Measurements from ENCODE around the gene CTSZ. TPM values are rescaled to one million over a fixed set of nuclear protein-coding genes. Genes with fewer than 3 reads are reported as not detected.

CTSZ gene
- total RNA-seq, 2 experiments from 2014 or later: 32.9 to 34.8 TPM

DNA sequence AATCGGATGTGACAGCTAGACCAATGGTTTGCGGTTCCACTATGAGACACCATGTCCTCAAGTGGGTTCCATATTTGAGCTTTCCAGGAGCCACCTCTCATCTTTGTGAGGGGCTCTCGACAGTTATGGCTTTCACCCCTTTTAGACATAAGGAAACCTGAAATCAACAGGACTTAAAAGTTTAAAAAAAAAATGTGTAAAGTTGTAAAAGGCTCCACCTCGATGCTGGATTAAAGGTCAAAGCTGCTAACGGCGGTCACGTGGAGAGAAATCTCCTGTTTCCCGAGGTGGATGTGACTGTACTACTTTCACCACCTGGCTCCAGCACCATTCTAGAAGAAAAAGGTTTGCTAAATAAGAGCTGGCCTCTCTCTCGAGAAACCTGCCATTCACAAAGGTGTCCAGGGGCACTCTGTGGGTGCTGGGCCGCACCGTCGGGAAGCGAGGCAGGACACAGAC lies 24.5 kb upstream of the CTSZ start:
- Mint-ChIP-seq H3K4me3 (peak overlapping the region; percentile 94), H3K9me3 (no peaks in the 10 kb centered on the region), H3K27me3 (no peaks in the 10 kb centered on the region), H3K4me1 (ENCODE audit: low read depth) (peaks cover 73% of the 10 kb centered on the region), H3K27ac (peak overlapping the region; percentile 94), H3K36me3 (peaks cover 66% of the 10 kb centered on the region)
- peak; percentile 42 for DNase-seq
- CTCF ChIA-PET: interaction anchor here (0.6 to 2.1 kb wide), 10 partner anchors 8 to 381 kb away, joined by 3 to 10 read pairs (median 4); partner anchors contain the start of gene STX16
- POLR2A ChIA-PET: interaction anchor here (0.6 to 3.8 kb wide), 18 partner anchors 11 to 338 kb away, joined by 3 to 36 read pairs (median 4); partner anchors contain the start of genes PRELID3B and ZNF831
- intact Hi-C loops (cut with micrococcal nuclease): loop anchor here (1.0 to 2.0 kb wide), 5 partner anchors 11 to 379 kb away; partner anchors contain the start of genes CTSZ and PRELID3B

- Mint-ChIP-seq H3K4me3 (peak overlapping the region; percentile 94), H3K4me1 (ENCODE audit: low read depth) (peaks cover 71% of the 10 kb centered on the region), H3K36me3 (peaks cover 67% of the 10 kb centered on the region), H3K27ac (peak overlapping the region; percentile 94), H3K9me3 (no peaks in the 10 kb centered on the region), H3K27me3 (no peaks in the 10 kb centered on the region)
- CTCF ChIA-PET: interaction anchor here (1.0 to 2.1 kb wide), 7 partner anchors 8 to 380 kb away, joined by 3 to 10 read pairs (median 5); partner anchors contain the start of gene STX16
- DNase-seq: no peak
- POLR2A ChIA-PET: interaction anchor here (0.6 to 3.8 kb wide), 10 partner anchors 11 to 140 kb away, joined by 3 to 36 read pairs (median 4); partner anchors contain the start of gene PRELID3B
- intact Hi-C loops (cut with micrococcal nuclease): no loop called here
Measured at GRCh38 chr20:59030911-59031563, 24.0 kb upstream of the CTSZ start.

GRCh38 chr20:59028812-59029211 lies 21.8 kb upstream of the CTSZ start:
- H3K9me3 Mint-ChIP-seq: no peaks in the 10 kb centered on the region
- peaks cover 59% of the 10 kb centered on the region for H3K4me1 Mint-ChIP-seq (ENCODE audit: low read depth)
- ChIA-PET POLR2A (no interaction called here), CTCF (no interaction called here)
- H3K4me3 Mint-ChIP-seq: peak overlapping the region; percentile 52
- H3K27ac Mint-ChIP-seq: peak overlapping the region; percentile 63
- H3K27me3 Mint-ChIP-seq: no peaks in the 10 kb centered on the region
- H3K36me3 Mint-ChIP-seq: peaks cover 69% of the 10 kb centered on the region
- intact Hi-C loops (cut with micrococcal nuclease): loop anchor here (2.0 kb wide), 1 partner anchor 46 kb away; no protein-coding TSS in a partner anchor
- DNase-seq: no peak

DNA sequence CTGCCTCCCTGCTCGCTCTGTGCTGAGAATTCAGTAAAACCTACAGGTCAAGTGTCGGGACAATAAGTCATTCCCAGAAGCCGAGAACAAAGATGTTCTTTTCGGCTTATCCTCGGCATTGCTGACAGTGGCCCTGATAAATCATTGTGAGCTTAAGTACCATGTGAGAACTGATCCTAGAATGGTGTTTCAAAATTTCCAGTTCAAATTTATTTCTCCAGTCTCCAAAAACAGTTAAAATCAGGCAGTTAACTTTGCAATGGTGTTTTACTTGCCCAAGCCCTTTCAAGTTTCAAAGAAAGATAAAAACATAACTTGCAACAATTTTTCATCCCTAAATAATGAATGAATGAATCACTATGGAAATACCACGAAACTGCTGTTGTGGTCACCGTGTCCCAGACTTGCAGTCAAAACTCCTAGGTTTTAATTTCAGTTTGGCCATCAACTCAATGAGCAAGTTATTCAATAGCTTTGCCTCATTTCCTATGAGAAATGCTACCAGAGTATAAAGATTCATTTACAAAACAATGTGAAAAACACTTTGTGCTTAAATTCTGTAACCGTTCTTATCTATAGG lies 20.8 kb upstream of the CTSZ start:
- Mint-ChIP-seq H3K4me3 (peak overlapping the region; percentile 8), H3K27ac (peak overlapping the region; percentile 30), H3K9me3 (no peaks in the 10 kb centered on the region), H3K4me1 (ENCODE audit: low read depth) (peaks cover 55% of the 10 kb centered on the region), H3K27me3 (no peaks in the 10 kb centered on the region), H3K36me3 (peaks cover 73% of the 10 kb centered on the region)
- POLR2A ChIA-PET: no interaction called here
- intact Hi-C loops (cut with micrococcal nuclease): loop anchor here (2.0 kb wide), 1 partner anchor 45 kb away; no protein-coding TSS in a partner anchor
- CTCF ChIA-PET: interaction anchor here (1.1 kb wide), 1 partner anchor 45 kb away, joined by 4 read pairs; no protein-coding TSS in a partner anchor
- no peak for DNase-seq

GRCh38 chr20:59026904-59027740 lies 20.1 kb upstream of the CTSZ start:
- CTCF ChIA-PET: interaction anchor here (1.1 kb wide), 1 partner anchor 45 kb away, joined by 4 read pairs; no protein-coding TSS in a partner anchor
- Mint-ChIP-seq H3K36me3 (peaks cover 78% of the 10 kb centered on the region), H3K27ac (peak overlapping the region; percentile 47), H3K27me3 (no peaks in the 10 kb centered on the region), H3K9me3 (no peaks in the 10 kb centered on the region), H3K4me1 (ENCODE audit: low read depth) (peaks cover 52% of the 10 kb centered on the region), H3K4me3 (no peak overlapping the region)
- intact Hi-C loops (cut with micrococcal nuclease): no loop called here
- no peak for DNase-seq
- POLR2A ChIA-PET: no interaction called here

- Mint-ChIP-seq H3K4me1 (ENCODE audit: low read depth) (peaks cover 50% of the 10 kb centered on the region), H3K27ac (no peak overlapping the region), H3K36me3 (peaks cover 69% of the 10 kb centered on the region), H3K27me3 (no peaks in the 10 kb centered on the region), H3K4me3 (no peak overlapping the region), H3K9me3 (no peaks in the 10 kb centered on the region)
- ChIA-PET CTCF (no interaction called here), POLR2A (no interaction called here)
- DNase-seq: no peak
- intact Hi-C loops (cut with micrococcal nuclease): no loop called here
Measured at GRCh38 chr20:59025511-59025910, 18.5 kb upstream of the CTSZ start.

DNA sequence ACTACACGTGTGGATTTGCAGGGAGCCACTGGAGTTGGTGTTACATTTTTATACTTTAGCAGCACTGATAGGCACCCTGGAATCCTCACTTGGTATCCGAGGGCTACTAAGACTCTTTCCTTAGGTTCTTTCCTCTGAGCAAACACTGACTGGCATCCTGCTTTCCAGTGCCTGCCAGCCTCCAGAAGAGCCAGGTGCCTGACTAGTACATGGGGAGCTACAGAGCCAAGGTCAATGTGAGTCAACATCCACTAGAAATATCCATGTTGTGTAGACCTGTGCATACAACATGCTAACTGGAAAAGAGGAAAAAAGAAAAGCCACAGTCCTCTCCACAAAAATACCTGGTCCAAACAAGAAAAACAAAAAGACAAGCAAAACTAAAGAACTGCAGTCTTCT lies 18.0 kb upstream of the CTSZ start:
- Mint-ChIP-seq H3K9me3 (no peaks in the 10 kb centered on the region), H3K36me3 (peaks cover 64% of the 10 kb centered on the region), H3K27ac (no peak overlapping the region), H3K4me3 (no peak overlapping the region), H3K4me1 (ENCODE audit: low read depth) (peaks cover 45% of the 10 kb centered on the region), H3K27me3 (no peaks in the 10 kb centered on the region)
- intact Hi-C loops (cut with micrococcal nuclease): no loop called here
- ChIA-PET CTCF (no interaction called here), POLR2A (no interaction called here)
- DNase-seq: no peak

DNA sequence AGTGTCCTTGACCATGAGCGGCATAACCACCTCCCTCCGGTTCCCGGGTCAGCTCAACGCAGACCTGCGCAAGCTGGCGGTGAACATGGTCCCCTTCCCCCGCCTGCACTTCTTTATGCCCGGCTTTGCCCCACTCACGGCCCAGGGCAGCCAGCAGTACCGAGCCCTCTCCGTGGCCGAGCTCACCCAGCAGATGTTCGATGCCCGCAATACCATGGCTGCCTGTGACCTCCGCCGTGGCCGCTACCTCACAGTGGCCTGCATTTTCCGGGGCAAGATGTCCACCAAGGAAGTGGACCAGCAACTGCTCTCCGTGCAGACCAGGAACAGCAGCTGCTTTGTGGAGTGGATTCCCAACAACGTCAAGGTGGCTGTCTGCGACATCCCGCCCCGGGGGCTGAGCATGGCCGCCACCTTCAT lies 17.1 kb upstream of the CTSZ start:
- Mint-ChIP-seq H3K4me3 (no peak overlapping the region), H3K4me1 (ENCODE audit: low read depth) (peaks cover 37% of the 10 kb centered on the region), H3K9me3 (no peaks in the 10 kb centered on the region), H3K36me3 (peaks cover 57% of the 10 kb centered on the region), H3K27ac (no peak overlapping the region), H3K27me3 (no peaks in the 10 kb centered on the region)
- DNase-seq: no peak
- intact Hi-C loops (cut with micrococcal nuclease): no loop called here
- POLR2A ChIA-PET: no interaction called here
- CTCF ChIA-PET: no interaction called here

DNA sequence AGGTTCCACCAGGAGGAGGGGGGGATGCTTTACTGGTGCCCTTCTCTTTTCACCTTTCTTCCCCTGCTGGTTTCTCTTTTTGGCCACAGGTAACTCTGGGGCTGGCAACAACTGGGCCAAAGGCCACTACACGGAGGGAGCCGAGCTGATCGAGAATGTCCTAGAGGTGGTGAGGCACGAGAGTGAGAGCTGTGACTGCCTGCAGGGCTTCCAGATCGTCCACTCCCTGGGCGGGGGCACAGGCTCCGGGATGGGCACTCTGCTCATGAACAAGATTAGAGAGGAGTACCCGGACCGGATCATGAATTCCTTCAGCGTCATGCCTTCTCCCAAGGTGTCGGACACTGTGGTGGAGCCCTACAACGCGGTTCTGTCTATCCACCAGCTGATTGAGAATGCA lies 16.6 kb upstream of the CTSZ start:
- no peak overlapping the region for H3K4me3 Mint-ChIP-seq
- ChIA-PET CTCF (interaction anchor here (0.8 kb wide), 1 partner anchor 8 kb away, joined by 3 read pairs; no protein-coding TSS in a partner anchor), POLR2A (no interaction called here)
- H3K4me1 Mint-ChIP-seq (ENCODE audit: low read depth): peaks cover 32% of the 10 kb centered on the region
- no peaks in the 10 kb centered on the region for H3K9me3 Mint-ChIP-seq
- H3K36me3 Mint-ChIP-seq: peaks cover 52% of the 10 kb centered on the region
- intact Hi-C loops (cut with micrococcal nuclease): no loop called here
- H3K27ac Mint-ChIP-seq: no peak overlapping the region
- no peak for DNase-seq
- no peaks in the 10 kb centered on the region for H3K27me3 Mint-ChIP-seq

- Mint-ChIP-seq H3K4me3 (no peak overlapping the region), H3K9me3 (no peaks in the 10 kb centered on the region), H3K27ac (no peak overlapping the region), H3K4me1 (ENCODE audit: low read depth) (peaks cover 23% of the 10 kb centered on the region), H3K27me3 (no peaks in the 10 kb centered on the region), H3K36me3 (peaks cover 46% of the 10 kb centered on the region)
- CTCF ChIA-PET: no interaction called here
- DNase-seq: no peak
- intact Hi-C loops (cut with micrococcal nuclease): no loop called here
- POLR2A ChIA-PET: no interaction called here
Measured at GRCh38 chr20:59022754-59023153, 15.7 kb upstream of the CTSZ start.

GRCh38 chr20:59020938-59021551 lies 14.0 kb upstream of the CTSZ start:
- Mint-ChIP-seq H3K4me3 (no peak overlapping the region), H3K27ac (no peak overlapping the region), H3K36me3 (peaks cover 30% of the 10 kb centered on the region), H3K4me1 (ENCODE audit: low read depth) (peaks cover 20% of the 10 kb centered on the region), H3K9me3 (no peaks in the 10 kb centered on the region), H3K27me3 (no peaks in the 10 kb centered on the region)
- ChIA-PET CTCF (no interaction called here), POLR2A (no interaction called here)
- intact Hi-C loops (cut with micrococcal nuclease): no loop called here
- DNase-seq: peak; percentile 6

All from activated CD4-positive, alpha-beta memory T cell treated with anti-CD3 and anti-CD28 coated beads for 36 hours (primary cell).